Subcutaneous abdominal adipose tissue (tissue), 5 donors: ENCODE data around the gene SLC38A4.
"Not testable (repeated sequence)": the region's sequence is repeated elsewhere in the genome, so short reads cannot be mapped to it uniquely, and the experiment has no call there.

Source experiments
- H3K27ac ChIP-seq: one replicate; pipeline ENCODE4 v1.7.0; 2013; ENCODE audit warnings: low read depth, mild to moderate bottlenecking, inconsistent platforms, low read length, moderate library complexity
- H3K27me3 ChIP-seq, 5 donors: one replicate each; pipeline ENCODE4 v1.7.0; 2013; ENCODE audit warnings: low read length in 5 of 5, inconsistent platforms in 1 of 5; ENCODE audit not compliant: control insufficient read depth in 5 of 5, insufficient read depth in 4 of 5
- H3K36me3 ChIP-seq, 5 donors: one replicate each; pipeline ENCODE4 v1.7.0; 2013; ENCODE audit warnings: low read length in 5 of 5; ENCODE audit not compliant: control insufficient read depth in 5 of 5, insufficient read depth in 5 of 5
- H3K4me1 ChIP-seq, 5 donors: one replicate each; pipeline ENCODE4 v1.7.0; 2013; ENCODE audit warnings: low read length in 5 of 5, mild to moderate bottlenecking in 3 of 5, moderate library complexity in 1 of 5; ENCODE audit not compliant: control insufficient read depth in 5 of 5, insufficient read depth in 5 of 5
- H3K4me3 ChIP-seq, 5 donors: one replicate each; pipeline ENCODE4 v1.7.0; 2013; ENCODE audit warnings: low read length in 5 of 5, low read depth in 1 of 5
- H3K9ac ChIP-seq, 5 donors: one replicate each; pipeline ENCODE4 v1.7.0; 2013; ENCODE audit warnings: low read length in 5 of 5, mild to moderate bottlenecking in 4 of 5, moderate library complexity in 3 of 5
- H3K9me3 ChIP-seq, 5 donors: one replicate each; pipeline ENCODE4 v1.7.0; 2013; ENCODE audit warnings: low read length in 5 of 5; ENCODE audit not compliant: control insufficient read depth in 5 of 5
- donor health status: healthy.
- donor health status: healthy.
- donor health status: healthy.
- donor health status: healthy.
- donor health status: healthy.

SLC38A4 gene

GRCh38 chr12:46764005-46764404 lies 61.8 kb downstream of the SLC38A4 start:
- Histone ChIP-seq H3K27me3 (no peaks in the 10 kb centered on the region), H3K4me3 (no peak overlapping the region), H3K36me3 (no peaks in the 10 kb centered on the region), H3K9me3 (peaks cover 0 to 8% (median 2%) of the 10 kb centered on the region in 5 donors), H3K27ac (no peak overlapping the region), H3K9ac (no peak overlapping the region), H3K4me1 (no peaks in the 10 kb centered on the region)

GRCh38 chr12:46763230-46763629 lies 62.6 kb downstream of the SLC38A4 start:
- Histone ChIP-seq H3K27ac (no peak overlapping the region), H3K36me3 (no peaks in the 10 kb centered on the region), H3K9me3 (peaks cover 0 to 13% (median 2%) of the 10 kb centered on the region in 5 donors), H3K4me1 (no peaks in the 10 kb centered on the region), H3K4me3 (no peak overlapping the region), H3K27me3 (no peaks in the 10 kb centered on the region), H3K9ac (no peak overlapping the region)

GRCh38 chr12:46754550-46754949 lies 71.2 kb downstream of the SLC38A4 start:
- Histone ChIP-seq H3K4me1 (no peaks in the 10 kb centered on the region), H3K27me3 (no peaks in the 10 kb centered on the region), H3K4me3 (no peak overlapping the region), H3K9ac (no peak overlapping the region), H3K36me3 (no peaks in the 10 kb centered on the region), H3K9me3 (peaks cover 0 to 13% (median 13%) of the 10 kb centered on the region in 5 donors), H3K27ac (no peak overlapping the region)

GRCh38 chr12:46752396-46752795 lies 73.4 kb downstream of the SLC38A4 start:
- Histone ChIP-seq H3K9me3 (peaks cover 0 to 18% (median 4%) of the 10 kb centered on the region in 5 donors), H3K4me1 (no peaks in the 10 kb centered on the region), H3K4me3 (no peak overlapping the region), H3K27me3 (no peaks in the 10 kb centered on the region), H3K36me3 (no peaks in the 10 kb centered on the region), H3K9ac (no peak overlapping the region), H3K27ac (no peak overlapping the region)

GRCh38 chr12:46751173-46751572 lies 74.6 kb downstream of the SLC38A4 start:
- Histone ChIP-seq H3K9ac (no peak overlapping the region), H3K36me3 (no peaks in the 10 kb centered on the region), H3K9me3 (peaks cover 0 to 13% (median 4%) of the 10 kb centered on the region in 5 donors), H3K4me3 (no peak overlapping the region), H3K27ac (no peak overlapping the region), H3K27me3 (no peaks in the 10 kb centered on the region), H3K4me1 (no peaks in the 10 kb centered on the region)

- Histone ChIP-seq H3K36me3 (no peaks in the 10 kb centered on the region), H3K9ac (no peak overlapping the region), H3K27me3 (no peaks in the 10 kb centered on the region), H3K4me1 (no peaks in the 10 kb centered on the region), H3K9me3 (peaks cover 0 to 15% (median 6%) of the 10 kb centered on the region in 5 donors), H3K4me3 (no peak overlapping the region), H3K27ac (no peak overlapping the region)
Observed at GRCh38 chr12:46749322-46749721, 76.5 kb downstream of the SLC38A4 start.

GRCh38 chr12:46744283-46744682 lies 81.5 kb downstream of the SLC38A4 start:
- H3K4me1 ChIP-seq = no peaks in the 10 kb centered on the region
- H3K36me3 ChIP-seq = no peaks in the 10 kb centered on the region
- H3K27ac ChIP-seq = no peak overlapping the region
- no peaks in the 10 kb centered on the region for H3K27me3 ChIP-seq
- H3K4me3 ChIP-seq = no peak overlapping the region
- peaks cover 0 to 11% (median 8%) of the 10 kb centered on the region in 5 donors for H3K9me3 ChIP-seq
- no peak overlapping the region for H3K9ac ChIP-seq

GRCh38 chr12:46743456-46743855 lies 82.3 kb downstream of the SLC38A4 start:
- Histone ChIP-seq H3K9me3 (peaks cover 0 to 7% (median 2%) of the 10 kb centered on the region in 5 donors), H3K4me1 (no peaks in the 10 kb centered on the region), H3K27ac (no peak overlapping the region), H3K36me3 (no peaks in the 10 kb centered on the region), H3K9ac (no peak overlapping the region), H3K4me3 (no peak overlapping the region), H3K27me3 (no peaks in the 10 kb centered on the region)

GRCh38 chr12:46742271-46742670 lies 83.5 kb downstream of the SLC38A4 start:
- not testable (repeated sequence) for H3K9ac ChIP-seq, H3K27ac ChIP-seq, H3K4me1 ChIP-seq, H3K4me3 ChIP-seq, H3K36me3 ChIP-seq, H3K9me3 ChIP-seq, H3K27me3 ChIP-seq

- Histone ChIP-seq H3K9me3 (no peaks in the 10 kb centered on the region), H3K27me3 (no peaks in the 10 kb centered on the region), H3K9ac (no peak overlapping the region), H3K36me3 (no peaks in the 10 kb centered on the region), H3K4me3 (no peak overlapping the region), H3K4me1 (peaks cover 0 to 16% (median 6%) of the 10 kb centered on the region in 5 donors), H3K27ac (no peak overlapping the region)
Observed at GRCh38 chr12:46725332-46725731, 100.5 kb downstream of the SLC38A4 start.
